RWPE1 (cell line): ENCODE measurements around the gene SCTR.

Experiments
- CTCF ChIA-PET: fragments of 350-600 bp; sonication (Branson Sonifier 250); formaldehyde crosslinking; extraction: SDS; loops from one replicate; lab custom pipeline; 2021; lab: Yijun Ruan, JAX
- POLR2A ChIA-PET: fragments of 400-600 bp; formaldehyde crosslinking; extraction: SDS; loops from one replicate; lab custom pipeline; 2020; ENCODE audit warnings: antibody characterized with exemption; ENCODE audit not compliant: low non-redundant PET; lab: Yijun Ruan, JAX
- DNase-seq: peaks from one replicate; pipeline ENCODE4 v3.0.0; 2012; ENCODE audit warnings: low spot score
- H3K27ac ChIP-seq: fragments of 450-650 bp; 2 replicates; pipeline ENCODE4 v1.5.1; 2017
- TF ChIP-seq, protein P1 (sequence below): fragments of 450-650 bp; conservative IDR thresholded peaks from 2 replicates; pipeline ENCODE4 v1.5.1; 2017; ENCODE audit warnings: low read depth, mild to moderate bottlenecking

SCTR gene

DNA sequence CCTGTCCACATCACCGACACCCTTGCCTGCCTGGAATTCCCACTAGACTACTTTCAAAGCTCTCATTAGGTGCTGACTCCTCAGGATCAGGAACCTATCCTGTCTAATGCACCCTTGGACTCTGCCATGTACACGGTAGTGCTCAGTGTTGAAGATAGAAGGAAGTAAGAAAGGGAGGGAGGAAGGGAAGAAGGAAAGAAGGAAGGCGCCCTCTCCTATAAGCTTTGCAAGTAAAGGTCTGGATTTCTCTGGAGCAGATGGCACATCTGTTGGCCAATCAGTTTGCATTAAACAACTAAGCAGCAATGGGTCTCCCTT, 45.3 kb downstream of the SCTR start:
- H3K27ac ChIP-seq: no peak overlapping the region
- DNase-seq: no peak

GRCh38 chr2:119478188-119478977, 45.9 kb downstream of the SCTR start:
- TF ChIP-seq, protein P1, sequence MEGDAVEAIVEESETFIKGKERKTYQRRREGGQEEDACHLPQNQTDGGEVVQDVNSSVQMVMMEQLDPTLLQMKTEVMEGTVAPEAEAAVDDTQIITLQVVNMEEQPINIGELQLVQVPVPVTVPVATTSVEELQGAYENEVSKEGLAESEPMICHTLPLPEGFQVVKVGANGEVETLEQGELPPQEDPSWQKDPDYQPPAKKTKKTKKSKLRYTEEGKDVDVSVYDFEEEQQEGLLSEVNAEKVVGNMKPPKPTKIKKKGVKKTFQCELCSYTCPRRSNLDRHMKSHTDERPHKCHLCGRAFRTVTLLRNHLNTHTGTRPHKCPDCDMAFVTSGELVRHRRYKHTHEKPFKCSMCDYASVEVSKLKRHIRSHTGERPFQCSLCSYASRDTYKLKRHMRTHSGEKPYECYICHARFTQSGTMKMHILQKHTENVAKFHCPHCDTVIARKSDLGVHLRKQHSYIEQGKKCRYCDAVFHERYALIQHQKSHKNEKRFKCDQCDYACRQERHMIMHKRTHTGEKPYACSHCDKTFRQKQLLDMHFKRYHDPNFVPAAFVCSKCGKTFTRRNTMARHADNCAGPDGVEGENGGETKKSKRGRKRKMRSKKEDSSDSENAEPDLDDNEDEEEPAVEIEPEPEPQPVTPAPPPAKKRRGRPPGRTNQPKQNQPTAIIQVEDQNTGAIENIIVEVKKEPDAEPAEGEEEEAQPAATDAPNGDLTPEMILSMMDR: no peak
- no peak for DNase-seq
- ChIA-PET CTCF (interaction anchor here (0.6 kb wide), 1 partner anchor 22 kb away, joined by 5 read pairs; no protein-coding TSS in a partner anchor), POLR2A (no interaction called here)
- H3K27ac ChIP-seq: no peak overlapping the region

More for the DNA sequence above, 45.3 kb downstream of the SCTR start:
- CTCF ChIA-PET: interaction anchor here (0.6 kb wide), 1 partner anchor 23 kb away, joined by 5 read pairs; no protein-coding TSS in a partner anchor
- TF ChIP-seq, protein P1: no peak
- POLR2A ChIA-PET: no interaction called here

GRCh38 chr2:119477113-119477505, 47.2 kb downstream of the SCTR start:
- CTCF ChIA-PET: interaction anchor here (0.8 to 2.1 kb wide), 8 partner anchors 9 to 592 kb away, joined by 3 to 22 read pairs (median 4); no protein-coding TSS in a partner anchor
- POLR2A ChIA-PET: no interaction called here
- TF ChIP-seq, protein P1: no peak
- DNase-seq: no peak
- no peak overlapping the region for H3K27ac ChIP-seq

GRCh38 chr2:119476301-119477112, 47.8 kb downstream of the SCTR start:
- peak; percentile 63 for DNase-seq
- CTCF ChIA-PET: interaction anchor here (0.5 to 2.1 kb wide), 22 partner anchors 9 to 699 kb away, joined by 3 to 22 read pairs (median 4); no protein-coding TSS in a partner anchor
- no peak overlapping the region for H3K27ac ChIP-seq
- POLR2A ChIA-PET: interaction anchor here (0.6 kb wide), 1 partner anchor 164 kb away, joined by 3 read pairs; no protein-coding TSS in a partner anchor
- TF ChIP-seq, protein P1: peak; percentile 91

- no peak overlapping the region for H3K27ac ChIP-seq
- CTCF ChIA-PET: interaction anchor here (0.5 to 2.1 kb wide), 14 partner anchors 8 to 699 kb away, joined by 3 to 22 read pairs (median 4); no protein-coding TSS in a partner anchor
- no peak for DNase-seq
- POLR2A ChIA-PET: interaction anchor here (0.6 kb wide), 1 partner anchor 165 kb away, joined by 3 read pairs; no protein-coding TSS in a partner anchor
- TF ChIP-seq, protein P1: no peak
Measured at GRCh38 chr2:119475857-119476244, 48.4 kb downstream of the SCTR start.

DNA sequence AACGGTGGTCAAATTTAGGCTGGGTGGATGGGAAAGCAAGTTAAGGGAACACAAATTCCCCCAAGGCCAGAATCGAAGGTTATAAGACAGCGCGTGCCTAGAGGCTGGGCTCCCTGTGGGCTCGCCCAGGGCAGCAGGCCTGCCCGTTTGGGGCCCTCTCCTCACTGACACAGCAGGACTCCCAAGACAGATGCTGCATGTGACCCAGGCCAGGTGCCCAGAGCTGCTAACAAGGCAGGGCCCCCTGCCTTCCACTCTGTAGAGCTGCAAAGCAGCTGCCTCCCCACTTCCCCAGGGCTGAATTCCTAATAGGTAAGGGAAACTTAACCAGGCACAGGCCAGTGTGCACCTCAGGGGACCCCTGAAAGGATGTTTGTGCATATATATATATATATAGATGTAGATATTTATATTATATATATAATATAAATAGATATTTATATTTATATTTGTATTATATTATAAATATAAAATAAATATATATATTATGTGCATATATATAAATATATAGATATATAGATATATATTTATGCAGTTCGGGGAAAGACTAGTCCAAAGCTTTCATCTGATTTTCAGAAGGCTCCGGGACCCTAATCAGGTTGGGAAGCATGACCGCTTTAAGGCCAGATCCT, 48.9 kb downstream of the SCTR start:
- CTCF ChIA-PET: interaction anchor here (0.5 to 2.1 kb wide), 7 partner anchors 11 to 184 kb away, joined by 3 to 22 read pairs (median 4); no protein-coding TSS in a partner anchor
- no peak for DNase-seq
- POLR2A ChIA-PET: no interaction called here
- TF ChIP-seq, protein P1: no peak
- H3K27ac ChIP-seq: no peak overlapping the region
